Caki2 (cell line): ENCODE measurements around the gene TMEM231. TPM values are rescaled to one million over a fixed set of nuclear protein-coding genes. Genes with fewer than 3 reads are reported as not detected.
"Not testable (repeated sequence)": the region's sequence is repeated elsewhere in the genome, so short reads cannot be mapped to it uniquely, and the experiment has no call there.

ENCODE experiments used
- DNase-seq: peaks from one replicate; pipeline ENCODE4 v3.0.0-alpha.2; 2015; ENCODE audit warnings: low read depth
- in situ Hi-C: cut with HindIII; loops from 2 replicates; pipeline ENCODE4 v1.10.0; 2016; ENCODE audit warnings: low sequenced_read_pairs, low pct_unique_long_range_greater_than_20kb, mixed read lengths
- total RNA-seq: library from RNA; depleted of rRNA; stranded (reverse); fragments of >200 nt; shearing (Covaris generic); gene quantifications from 2 replicates; pipeline ENCODE4 v1.2.3, GENCODE V29; 2014; ENCODE audit warnings: low replicate concordance

Gene TMEM231
- total RNA-seq, 1 experiment from 2014 or later: 24.8 TPM

- no peak for DNase-seq
- in situ Hi-C loops: no loop called here
These were observed 17.0 kb upstream of the TMEM231 start for GRCh38 chr16:75572864-75573542.

GRCh38 chr16:75570396-75571065 is 14.5 kb upstream of the TMEM231 start:
- DNase-seq: no peak
- in situ Hi-C loops: no loop called here

DNA sequence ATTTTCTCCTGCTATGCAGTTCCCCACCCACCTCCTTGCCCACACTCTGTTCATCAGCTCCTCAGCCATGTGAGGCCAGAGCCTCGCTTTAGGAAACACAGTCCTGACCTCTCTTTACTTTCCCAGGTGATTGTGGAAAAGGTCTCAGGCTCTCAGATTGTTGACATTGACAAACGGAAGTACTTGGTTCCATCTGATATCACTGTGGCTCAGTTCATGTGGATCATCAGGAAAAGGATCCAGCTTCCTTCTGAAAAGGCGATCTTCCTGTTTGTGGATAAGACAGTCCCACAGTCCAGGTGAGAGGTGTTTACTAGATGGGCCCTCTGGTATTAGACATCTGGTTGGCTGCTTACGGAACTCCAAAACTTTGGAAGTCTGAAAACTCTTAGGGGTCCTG is 11.9 kb upstream of the TMEM231 start:
- no peak for DNase-seq
- in situ Hi-C loops: no loop called here

- in situ Hi-C loops: no loop called here
- no peak for DNase-seq
These were observed 10.8 kb upstream of the TMEM231 start for GRCh38 chr16:75566758-75567255.

DNA sequence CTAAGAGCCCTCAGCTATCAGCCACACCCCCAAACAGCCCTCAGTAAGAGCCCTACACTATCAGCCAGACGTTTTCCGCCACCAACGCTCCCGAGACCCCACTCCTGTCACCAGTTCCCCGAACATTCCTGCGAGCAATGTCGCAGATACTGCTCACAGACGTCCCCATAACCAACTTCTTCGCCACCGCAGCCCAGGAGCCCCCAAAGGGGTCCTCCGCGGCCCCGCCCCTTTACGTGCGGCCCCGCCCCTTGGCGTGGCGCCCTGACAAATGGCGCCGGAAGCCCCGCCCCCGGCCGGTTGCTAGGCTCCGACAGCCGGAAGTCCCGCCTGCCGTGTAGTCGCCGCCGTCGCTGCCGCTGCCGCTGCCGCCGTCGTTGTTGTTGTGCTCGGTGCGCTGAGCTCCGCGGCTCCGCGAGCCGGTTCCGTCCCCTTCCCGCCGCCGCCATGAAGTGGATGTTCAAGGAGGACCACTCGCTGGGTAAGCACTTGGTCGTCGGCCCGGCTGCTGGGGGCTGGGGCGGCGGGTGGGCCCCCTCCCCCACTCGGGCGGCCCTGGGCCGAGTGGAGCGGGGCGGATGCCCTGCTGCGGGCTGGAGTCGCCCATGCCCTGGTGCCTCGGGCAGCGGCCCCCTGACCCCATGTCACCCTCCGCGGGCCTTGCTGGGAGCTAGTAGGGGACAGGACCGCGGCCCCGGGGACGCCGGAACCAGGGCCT is 10.1 kb upstream of the TMEM231 start, which contains the start of gene GABARAPL2:
GABARAPL2 (plus strand) TSS at position 340 of the 718 bp plus-strand sequence; CDS start at position 448, 108 bp downstream.
- in situ Hi-C loops: no loop called here
- DNase-seq: peak; percentile 71

GRCh38 chr16:75565640-75566039 is 9.6 kb upstream of the TMEM231 start:
- in situ Hi-C loops: no loop called here

GRCh38 chr16:75559564-75560372 is 3.7 kb upstream of the TMEM231 start:
- no peak for DNase-seq
- in situ Hi-C loops: no loop called here

More at GRCh38 chr16:75565640-75566039, 9.6 kb upstream of the TMEM231 start:
- DNase-seq: no peak

- DNase-seq: no peak
- in situ Hi-C loops: no loop called here
These were observed 2.9 kb upstream of the TMEM231 start for GRCh38 chr16:75558846-75559401.

DNA sequence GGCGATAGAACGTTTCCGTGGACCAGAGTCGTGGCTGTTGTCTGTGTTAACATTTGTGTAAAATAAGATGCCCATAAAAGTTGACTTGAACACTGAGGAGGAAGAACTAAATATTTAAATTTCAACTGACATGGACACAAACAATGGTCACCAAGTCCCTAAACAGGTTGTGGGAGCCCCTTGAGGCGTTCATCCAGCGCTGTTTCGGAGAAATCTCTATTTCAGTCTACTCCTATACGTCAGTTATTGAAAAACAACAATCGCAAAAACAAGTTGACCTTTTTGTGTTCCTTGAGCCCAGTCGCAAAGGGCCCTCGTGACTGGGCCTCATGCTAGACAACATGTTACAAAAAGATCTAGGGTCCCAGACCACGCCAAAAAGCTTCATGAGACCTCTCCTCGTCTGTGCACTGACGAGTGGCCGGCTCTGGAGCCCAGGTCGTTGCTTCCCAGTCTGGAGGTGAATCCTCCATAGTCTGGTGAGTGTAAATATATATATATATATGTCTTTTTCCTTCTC is 439 bp upstream of the TMEM231 start:
- in situ Hi-C loops: no loop called here
- no peak for DNase-seq

- peak; percentile 77 for DNase-seq
These were observed 792 bp downstream of the TMEM231 start for GRCh38 chr16:75555213-75555706.

GRCh38 chr16:75552951-75553350 is 3.1 kb downstream of the TMEM231 start:
- in situ Hi-C loops: no loop called here

More at GRCh38 chr16:75555213-75555706, 792 bp downstream of the TMEM231 start:
- in situ Hi-C loops: no loop called here

GRCh38 chr16:75550211-75550662 is 5.8 kb downstream of the TMEM231 start:
- in situ Hi-C loops: no loop called here
- DNase-seq: peak; percentile 42

More at GRCh38 chr16:75552951-75553350, 3.1 kb downstream of the TMEM231 start:
- DNase-seq: no peak

DNA sequence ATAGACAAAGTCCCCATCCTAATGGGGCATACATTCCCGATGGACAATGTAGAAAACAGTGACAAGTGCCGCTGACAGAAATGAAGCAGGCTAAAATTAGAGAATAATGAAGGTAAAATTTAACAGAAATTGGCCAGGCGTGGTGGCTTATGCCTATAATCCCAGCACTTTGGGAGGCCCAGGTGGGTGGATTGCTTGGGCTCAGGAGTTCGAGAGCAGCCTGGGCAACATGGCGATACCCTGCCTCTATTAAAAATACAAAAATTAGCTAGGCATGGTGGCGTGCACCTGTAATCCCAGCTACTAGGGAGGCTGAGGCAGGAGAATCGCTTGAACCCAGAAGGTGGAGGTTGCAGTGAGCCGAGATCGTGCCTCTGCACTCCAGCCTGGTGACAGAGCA is 7.6 kb downstream of the TMEM231 start:
- DNase-seq, in situ Hi-C loops: not testable (repeated sequence)

GRCh38 chr16:75546293-75546692 is 9.8 kb downstream of the TMEM231 start:
- in situ Hi-C loops: no loop called here
- DNase-seq: no peak

DNA sequence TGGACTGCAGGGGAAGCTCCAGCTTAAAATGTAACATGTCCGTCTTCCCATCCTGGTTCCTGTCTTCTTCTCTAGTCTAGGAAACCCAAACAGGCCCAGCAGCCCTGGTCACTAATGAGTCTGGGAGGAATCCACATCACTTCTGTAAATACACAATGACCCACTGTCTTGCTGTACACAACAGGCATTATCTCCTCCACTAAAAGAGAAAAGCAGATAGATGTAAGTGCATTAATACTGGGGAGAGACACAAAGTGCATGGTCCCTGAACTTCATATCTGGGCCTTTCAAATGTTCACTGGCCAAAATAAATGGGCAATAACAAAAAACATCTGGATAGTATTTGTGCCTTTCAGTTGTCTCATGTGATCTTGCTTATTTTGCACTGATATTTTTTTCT is 10.2 kb downstream of the TMEM231 start:
- in situ Hi-C loops: not testable (repeated sequence)

DNA sequence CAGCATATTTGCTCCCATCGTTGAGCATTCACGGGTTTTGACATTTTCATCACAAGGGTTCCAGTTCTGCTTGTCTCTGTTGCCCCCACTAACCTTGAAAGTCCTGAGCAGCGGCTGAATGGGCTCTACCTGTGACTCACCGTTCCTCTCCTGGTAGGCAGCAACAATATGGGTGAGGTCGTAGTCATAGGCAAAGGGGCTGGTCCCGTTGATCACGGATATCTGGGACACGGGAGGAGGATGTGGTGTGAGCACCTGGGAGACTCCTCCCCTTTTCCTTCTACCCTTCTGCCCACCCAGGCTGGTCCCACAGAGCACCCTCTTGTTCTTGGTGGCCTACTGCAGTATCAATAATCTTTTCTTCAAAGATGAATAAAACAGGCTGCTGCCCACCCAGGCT is 13.6 kb downstream of the TMEM231 start:
- in situ Hi-C loops, DNase-seq: not testable (repeated sequence)

More for the DNA sequence above, 10.2 kb downstream of the TMEM231 start:
- not testable (repeated sequence) for DNase-seq

GRCh38 chr16:75541236-75541635 is 14.8 kb downstream of the TMEM231 start:
- in situ Hi-C loops: no loop called here
- no peak for DNase-seq
